ENCODE data around the gene FREM2.

The FREM2 gene

DNA sequence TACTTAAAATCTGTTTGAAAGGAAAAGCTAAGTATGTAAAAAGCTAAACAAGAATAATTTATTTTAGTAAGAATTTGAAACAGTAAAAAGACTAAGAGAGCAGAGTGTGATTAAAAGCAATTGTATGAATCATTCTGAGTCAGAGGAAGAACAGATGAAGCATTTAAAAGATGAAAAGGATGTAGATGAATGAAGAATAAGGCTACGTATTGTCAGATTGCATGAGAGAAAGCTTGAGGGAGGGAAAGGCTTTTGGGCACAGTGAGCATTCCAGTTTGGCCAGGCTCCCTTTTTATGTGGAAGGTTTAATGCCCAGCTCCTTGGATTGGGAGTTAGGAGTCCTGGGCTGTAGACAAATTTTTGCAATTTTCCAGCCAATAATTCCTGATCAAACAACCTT lies 117.7 kb downstream of the FREM2 start:
- in situ Hi-C loops (cut with MboI; ENCODE audit: low pct_unique_long_range_greater_than_20kb, low sequenced_read_pairs): no loop called here
- no peak for DNase-seq

DNA sequence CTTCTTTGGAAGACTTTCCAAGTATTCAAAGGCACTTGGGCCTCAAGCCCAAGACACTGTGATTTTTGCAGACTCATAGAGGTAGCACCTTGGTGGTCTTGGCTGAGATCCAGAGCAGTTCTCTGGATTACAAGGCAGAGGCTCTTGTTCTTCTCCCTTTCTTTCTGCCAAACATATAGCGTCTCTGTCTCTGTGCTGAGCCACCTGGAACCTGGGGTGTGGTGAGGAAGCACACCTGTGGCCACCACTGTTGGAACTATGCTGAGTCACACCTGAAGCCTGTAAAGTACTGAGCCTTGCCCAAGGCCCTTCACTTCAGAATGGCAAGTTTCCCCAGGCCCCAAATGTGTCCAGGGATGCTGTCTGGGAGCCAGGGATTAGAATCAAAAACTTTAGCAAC lies 127.5 kb downstream of the FREM2 start:
- in situ Hi-C loops (cut with MboI; ENCODE audit: low pct_unique_long_range_greater_than_20kb, low sequenced_read_pairs): no loop called here
- no peak for DNase-seq

DNA sequence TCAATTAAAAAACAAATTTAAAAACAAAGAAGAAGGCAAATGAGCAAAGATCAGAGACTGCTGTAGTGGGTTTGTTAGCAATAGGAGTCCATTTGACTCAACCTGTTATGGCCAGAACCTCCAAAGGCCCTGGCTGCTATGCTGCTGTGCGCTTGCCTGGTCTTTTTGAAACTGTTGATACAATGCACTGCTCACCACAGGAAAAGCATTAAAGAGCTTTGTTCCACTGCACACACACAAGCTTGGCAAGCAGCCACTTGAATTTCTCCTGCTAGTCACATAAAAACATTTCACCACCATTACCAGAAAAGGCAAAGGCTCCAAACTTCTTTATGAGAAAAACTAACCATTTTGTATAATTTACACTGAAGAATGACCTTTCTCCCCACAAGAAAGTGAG lies 132.2 kb downstream of the FREM2 start:
- DNase-seq: no peak
- in situ Hi-C loops (cut with MboI; ENCODE audit: low pct_unique_long_range_greater_than_20kb, low sequenced_read_pairs): no loop called here

DNA sequence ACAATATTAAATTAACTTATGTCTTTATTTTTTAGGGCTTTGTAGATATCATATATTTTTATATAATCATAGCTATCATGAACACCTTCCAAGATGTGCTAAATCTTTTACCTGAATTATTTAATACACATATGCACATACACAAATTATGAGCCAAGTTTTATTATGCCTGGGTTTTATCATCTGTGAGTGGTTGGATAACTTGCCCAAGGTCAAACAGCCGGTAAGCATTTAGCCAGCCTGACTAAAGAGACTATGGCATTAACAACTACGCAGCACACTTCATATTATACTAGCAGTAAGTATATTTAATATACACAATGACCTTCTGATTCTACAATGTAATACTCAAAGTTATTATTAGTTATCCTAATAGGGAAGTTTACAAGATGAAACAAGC lies 132.7 kb downstream of the FREM2 start:
- DNase-seq: no peak
- in situ Hi-C loops (cut with MboI; ENCODE audit: low pct_unique_long_range_greater_than_20kb, low sequenced_read_pairs): no loop called here

- in situ Hi-C loops (cut with MboI; ENCODE audit: low pct_unique_long_range_greater_than_20kb, low sequenced_read_pairs): no loop called here
- no peak for DNase-seq
Measured at GRCh38 chr13:38821770-38822551, 135.1 kb downstream of the FREM2 start.

- no peak for DNase-seq
- in situ Hi-C loops (cut with MboI; ENCODE audit: low pct_unique_long_range_greater_than_20kb, low sequenced_read_pairs): no loop called here
Measured at GRCh38 chr13:38824342-38824741, 137.5 kb downstream of the FREM2 start.

DNA sequence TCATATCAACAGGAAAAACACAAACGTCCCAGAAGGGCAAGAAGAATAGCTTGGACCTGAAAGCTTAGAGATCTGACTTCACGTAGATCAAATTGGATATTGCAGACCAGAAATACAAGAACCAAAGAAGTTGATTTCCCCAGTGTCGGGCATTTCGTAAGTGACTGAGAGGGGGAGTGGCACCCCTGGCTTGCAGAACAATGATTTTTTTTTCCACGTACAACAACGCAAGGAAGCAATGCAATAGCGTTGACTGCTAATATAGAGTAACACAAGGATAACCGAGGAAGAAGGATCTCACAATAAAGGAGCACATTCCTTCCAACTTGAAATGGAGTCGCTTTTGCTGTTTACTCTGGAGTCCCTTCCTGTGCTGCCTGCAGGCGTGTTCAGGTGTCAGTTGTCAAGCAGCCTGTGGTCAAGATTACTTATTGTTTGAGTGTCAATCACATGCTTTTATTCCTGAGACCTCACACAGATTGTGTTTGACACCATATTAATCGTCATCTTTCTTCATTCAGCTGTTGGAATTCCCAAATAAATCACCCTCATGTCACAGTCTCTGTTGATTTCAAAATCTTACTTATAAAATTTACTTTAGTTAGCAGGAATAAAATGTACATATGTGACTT lies 139.4 kb downstream of the FREM2 start:
- DNase-seq: no peak
- in situ Hi-C loops (cut with MboI; ENCODE audit: low pct_unique_long_range_greater_than_20kb, low sequenced_read_pairs): no loop called here

DNA sequence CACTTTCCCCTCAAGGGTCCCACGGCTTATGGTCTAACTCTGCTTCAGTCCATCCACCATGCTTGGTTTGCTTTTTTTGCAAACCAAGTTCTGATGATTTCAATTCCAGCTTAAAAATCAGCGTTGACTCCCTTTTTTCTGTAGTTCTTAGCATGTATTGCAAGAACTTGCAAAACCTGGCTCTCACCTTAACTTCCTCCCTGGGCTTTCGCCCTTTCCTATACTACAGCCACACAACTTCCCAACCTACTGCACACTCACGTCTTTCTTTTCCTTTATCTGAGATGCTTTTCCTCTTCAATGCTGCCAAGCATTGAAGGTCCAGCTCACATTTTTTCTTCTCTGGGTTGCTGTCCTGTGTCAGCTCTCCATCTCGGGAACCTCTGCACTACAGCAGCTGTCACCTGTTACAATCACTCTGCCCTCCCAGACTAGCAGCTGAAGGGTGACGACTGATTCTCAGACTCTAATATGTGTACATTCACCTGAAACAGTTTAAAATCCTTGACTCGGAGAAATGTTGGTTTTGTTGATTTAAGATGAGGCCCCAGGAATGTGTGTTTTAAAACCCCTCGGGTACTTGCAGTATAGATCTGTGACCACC lies 143.7 kb downstream of the FREM2 start:
- in situ Hi-C loops (cut with MboI; ENCODE audit: low pct_unique_long_range_greater_than_20kb, low sequenced_read_pairs): no loop called here
- no peak for DNase-seq

DNA sequence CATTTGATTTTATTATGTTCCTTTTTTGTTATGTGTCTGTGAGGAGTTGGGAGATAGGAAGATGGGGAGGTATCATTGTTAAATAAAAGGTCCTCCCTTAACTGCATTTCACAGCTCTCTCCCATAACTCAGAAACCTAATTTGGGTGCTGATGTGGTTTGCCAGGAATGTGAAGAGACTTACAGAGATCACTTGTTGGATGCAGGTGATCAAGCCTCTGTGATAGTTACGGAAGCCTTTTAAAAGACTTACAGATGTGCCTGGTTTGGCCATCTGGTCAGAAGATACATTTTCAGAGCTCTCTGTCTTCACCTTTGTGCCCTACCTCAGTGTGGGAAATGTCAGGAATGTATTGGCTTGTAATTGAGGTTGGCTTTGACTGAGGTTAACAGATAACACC lies 157.7 kb downstream of the FREM2 start:
- no peak for DNase-seq
- in situ Hi-C loops (cut with MboI; ENCODE audit: low pct_unique_long_range_greater_than_20kb, low sequenced_read_pairs): no loop called here

GRCh38 chr13:38848360-38848759 lies 161.5 kb downstream of the FREM2 start:
- in situ Hi-C loops (cut with MboI; ENCODE audit: low pct_unique_long_range_greater_than_20kb, low sequenced_read_pairs): no loop called here
- DNase-seq: no peak

DNA sequence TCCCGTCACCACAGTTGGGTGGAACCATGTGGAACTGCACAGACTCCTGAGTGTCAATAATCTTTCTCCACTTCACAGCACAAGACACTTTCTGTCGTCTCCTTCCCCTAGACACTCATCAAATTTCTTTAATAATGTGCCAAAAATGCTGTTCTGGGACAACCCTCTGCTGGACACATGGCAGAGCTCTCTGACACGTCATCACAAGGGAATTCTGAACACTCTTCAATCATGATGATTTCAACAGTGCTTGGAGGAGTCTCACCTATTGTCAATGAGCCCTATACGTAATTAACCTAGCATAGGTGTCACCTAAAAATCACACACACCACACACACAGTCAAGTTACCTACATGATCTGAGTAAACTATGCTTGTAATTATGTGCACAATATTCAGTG lies 162.4 kb downstream of the FREM2 start:
- DNase-seq: no peak

DNA sequence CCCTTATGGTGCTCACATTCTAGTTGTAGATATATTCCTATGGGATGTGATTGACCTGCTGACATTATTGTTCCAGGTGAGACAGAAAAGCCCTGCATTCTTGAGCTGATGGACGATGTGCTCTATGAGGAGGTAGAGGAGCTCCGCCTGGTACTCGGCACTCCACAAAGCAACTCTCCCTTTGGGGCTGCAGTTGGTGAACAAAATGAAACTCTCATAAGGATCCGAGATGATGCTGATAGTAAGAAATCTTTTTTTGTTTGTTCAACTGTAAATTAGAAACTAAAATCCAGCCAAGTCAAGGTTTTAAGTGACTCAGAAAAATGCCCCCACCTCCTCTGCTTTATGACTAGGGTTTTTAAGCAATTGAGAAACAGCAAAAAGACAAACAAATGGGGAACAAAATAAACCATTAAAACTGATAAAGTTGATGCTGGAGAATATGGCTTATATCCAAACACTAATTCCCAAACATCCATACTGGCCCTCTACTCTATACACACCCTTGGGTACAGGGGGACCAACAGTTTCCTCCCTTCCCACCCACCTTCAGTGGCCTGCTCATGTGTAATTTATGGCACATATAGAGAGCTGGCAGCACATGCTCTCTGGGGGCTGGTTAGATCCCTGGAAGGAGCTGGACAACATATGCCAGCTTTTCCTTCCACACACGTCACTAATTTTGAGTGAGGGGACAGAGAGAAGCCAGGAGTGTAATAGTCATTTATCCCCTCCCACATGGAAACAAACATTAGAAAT lies 164.2 kb downstream of the FREM2 start:
- in situ Hi-C loops (cut with MboI; ENCODE audit: low pct_unique_long_range_greater_than_20kb, low sequenced_read_pairs): no loop called here
- DNase-seq: no peak

More for the DNA sequence above, 162.4 kb downstream of the FREM2 start:
- in situ Hi-C loops (cut with MboI; ENCODE audit: low pct_unique_long_range_greater_than_20kb, low sequenced_read_pairs): no loop called here

- DNase-seq: no peak
Measured at GRCh38 chr13:38854226-38854625, 167.3 kb downstream of the FREM2 start.

DNA sequence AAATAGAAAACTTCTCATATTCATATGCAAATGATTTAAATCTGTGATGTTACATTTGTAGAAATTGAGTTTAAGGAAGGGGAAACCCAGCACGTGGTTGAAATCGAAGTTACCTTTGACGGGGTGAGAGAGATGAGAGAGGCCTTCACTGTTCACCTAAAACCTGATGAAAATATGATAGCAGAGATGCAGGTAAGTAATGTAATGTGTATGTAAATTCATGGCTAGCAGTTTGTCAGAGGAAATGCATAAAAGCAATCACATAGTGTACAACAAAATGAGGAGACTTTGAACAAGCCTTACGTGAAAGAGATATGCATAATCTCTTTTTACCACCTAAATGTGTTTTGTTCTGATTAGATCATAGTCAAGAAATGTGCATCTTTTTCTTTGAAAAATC lies 169.2 kb downstream of the FREM2 start:
- no peak for DNase-seq
- in situ Hi-C loops (cut with MboI; ENCODE audit: low pct_unique_long_range_greater_than_20kb, low sequenced_read_pairs): no loop called here

More at GRCh38 chr13:38854226-38854625, 167.3 kb downstream of the FREM2 start:
- in situ Hi-C loops (cut with MboI; ENCODE audit: low pct_unique_long_range_greater_than_20kb, low sequenced_read_pairs): no loop called here

GRCh38 chr13:38862443-38862842 lies 175.6 kb downstream of the FREM2 start:
- in situ Hi-C loops (cut with MboI; ENCODE audit: low pct_unique_long_range_greater_than_20kb, low sequenced_read_pairs): no loop called here
- no peak for DNase-seq

- in situ Hi-C loops (cut with MboI; ENCODE audit: low pct_unique_long_range_greater_than_20kb, low sequenced_read_pairs): no loop called here
- no peak for DNase-seq
Measured at GRCh38 chr13:38863536-38863935, 176.7 kb downstream of the FREM2 start.

DNA sequence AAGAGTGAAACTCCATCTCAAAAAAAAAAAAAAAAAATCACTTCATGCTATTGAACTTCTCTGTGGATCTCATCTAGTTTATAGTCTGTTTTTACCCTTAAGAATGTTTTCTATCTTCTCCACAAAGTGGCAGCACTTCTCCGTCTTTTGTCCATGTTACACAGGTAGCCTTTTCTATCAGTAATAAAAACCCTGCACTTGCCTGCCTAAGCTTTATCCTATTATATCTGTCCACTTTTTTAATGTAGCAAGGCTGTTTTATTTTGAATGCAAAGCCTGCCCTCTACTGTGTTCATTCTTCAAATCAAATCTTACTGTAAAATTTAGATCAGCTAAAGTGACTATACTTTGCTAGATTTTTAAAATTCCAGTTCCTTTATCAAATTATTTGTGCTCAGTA lies 179.8 kb downstream of the FREM2 start:
- in situ Hi-C loops (cut with MboI; ENCODE audit: low pct_unique_long_range_greater_than_20kb, low sequenced_read_pairs): no loop called here
- DNase-seq: no peak

GRCh38 chr13:38868399-38868798 lies 181.5 kb downstream of the FREM2 start:
- in situ Hi-C loops (cut with MboI; ENCODE audit: low pct_unique_long_range_greater_than_20kb, low sequenced_read_pairs): no loop called here

GRCh38 chr13:38868870-38869269 lies 182.0 kb downstream of the FREM2 start:
- no peak for DNase-seq
- in situ Hi-C loops (cut with MboI; ENCODE audit: low pct_unique_long_range_greater_than_20kb, low sequenced_read_pairs): no loop called here

More at GRCh38 chr13:38868399-38868798, 181.5 kb downstream of the FREM2 start:
- no peak for DNase-seq

DNA sequence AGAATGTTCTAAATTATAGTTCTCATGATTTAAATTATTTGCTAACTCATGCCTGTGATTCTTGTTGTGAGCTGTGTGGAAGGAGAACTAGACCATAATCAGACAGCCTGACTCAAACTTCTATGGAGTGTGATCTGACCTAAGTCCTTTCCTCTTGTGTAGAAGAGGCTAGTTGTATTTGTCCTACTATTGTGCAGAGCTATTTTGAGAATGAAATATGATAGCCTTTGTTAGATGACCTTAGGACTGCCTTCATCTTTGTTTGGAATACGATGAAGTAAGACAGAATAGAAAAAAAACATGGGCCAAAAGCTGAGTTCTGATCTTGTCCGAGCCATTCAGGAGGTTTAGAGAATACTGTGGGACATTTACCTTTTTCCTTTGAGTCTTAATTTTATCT lies 184.4 kb downstream of the FREM2 start:
- in situ Hi-C loops (cut with MboI; ENCODE audit: low pct_unique_long_range_greater_than_20kb, low sequenced_read_pairs): no loop called here
- no peak for DNase-seq

Measured in KBM-7 (cell line).